Prostate gland (tissue), 2 donors: ENCODE measurements around the gene GBX1. TPM values are rescaled to one million over a fixed set of nuclear protein-coding genes. Genes with fewer than 3 reads are reported as not detected.

ENCODE experiments used
- DNase-seq: peaks from one replicate; pipeline ENCODE4 v3.0.0-alpha.2; 2019; ENCODE audit warnings: low spot score
- H3K27ac ChIP-seq, 2 donors: fragments of 200-600 bp; sonication (generic); 2 replicates each; pipeline ENCODE4 v1.5.1; 2017 to 2019
- H3K27me3 ChIP-seq: fragments of 200-600 bp; sonication (generic); replicated peaks from 2 replicates; pipeline ENCODE4 v1.5.1; 2019; ENCODE audit not compliant: insufficient read depth
- H3K36me3 ChIP-seq, 2 donors: fragments of 200-600 bp; sonication (generic); 1 replicate in 1 of 2; 2 replicates in 1 of 2; pipeline versions ENCODE4 v1.5.1 to v1.8.1; 2017 to 2019
- H3K4me1 ChIP-seq: fragments of 200-600 bp; sonication (generic); replicated peaks from 2 replicates; pipeline ENCODE4 v1.5.1; 2019
- H3K4me3 ChIP-seq, 2 donors: fragments of 200-600 bp; sonication (generic); 2 replicates each; pipeline ENCODE4 v1.5.1; 2017 to 2019
- H3K9me3 ChIP-seq: fragments of 200-600 bp; sonication (generic); 2 replicates; pipeline ENCODE4 v1.5.1; 2017
- POLR2A ChIP-seq: fragments of 450-650 bp; IDR thresholded peaks from one replicate; pipeline ENCODE4 v1.6.1; 2016; ENCODE audit warnings: antibody characterized with exemption, mild to moderate bottlenecking
- POLR2AphosphoS5 ChIP-seq: sonication (generic); formaldehyde crosslinking; IDR thresholded peaks from one replicate; pipeline ENCODE4 v1.6.1; 2017; ENCODE audit warnings: antibody characterized with exemption
- WGBS: methylation state at CpG from one replicate; pipeline ENCODE4 v1.1.5; 2018; 5-methylcytosine and 5-hydroxymethylcytosine counted together
- intact Hi-C: fragments of 100-400 bp; cut with DNase I; formaldehyde crosslinking; loops from one replicate; pipeline ENCODE4 v1.14.2; 2022
- total RNA-seq, 2 donors: library from RNA; depleted of rRNA; stranded (reverse); fragments of >200 nt; gene quantifications; one replicate each; pipeline ENCODE4 v1.1.0, GENCODE V29; 2016
- TF ChIP-seq, protein P1 (sequence below), 4 experiments: fragments of 200-600 bp in 2 of 4; fragments of 450-650 bp in 2 of 4; sonication (generic) in 2 of 4; IDR thresholded peaks; 1 replicate in 3 of 4; 2 replicates in 1 of 4; pipeline ENCODE4 v1.5.1; 2016 to 2019; ENCODE audit warnings: antibody characterized with exemption in 4 of 4, mild to moderate bottlenecking in 2 of 4, moderate library complexity in 2 of 4

GBX1 gene
- total RNA-seq, 2 donors from 2014 or later: not detected

DNA sequence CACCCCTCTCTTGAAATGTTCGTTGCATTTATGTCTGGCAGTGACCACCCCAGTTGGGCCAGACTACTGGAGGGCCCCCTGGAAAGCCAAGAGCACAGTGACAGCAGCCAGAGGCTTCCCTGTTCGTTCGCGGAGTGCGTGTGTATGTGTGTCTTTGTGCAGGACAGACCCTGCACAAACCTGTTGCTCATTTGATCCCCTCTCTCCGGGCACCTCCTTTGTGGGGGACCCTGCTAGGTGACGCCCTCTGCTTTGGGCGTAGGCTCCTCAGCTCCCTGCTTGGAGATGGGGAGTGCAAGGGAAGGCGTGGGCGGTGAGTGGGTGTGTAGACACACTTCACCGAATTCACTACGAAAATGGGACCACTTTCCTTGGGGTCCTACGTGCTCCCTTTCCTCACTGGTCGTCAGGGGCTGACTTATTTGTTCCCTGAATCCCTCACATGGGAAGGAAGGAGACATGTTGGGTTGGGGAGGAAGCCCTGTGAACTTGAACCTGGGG lies 42.5 kb downstream of the GBX1 start:
- peak overlapping the region in 1 of 2 donors; percentile 64 for H3K27ac ChIP-seq
- TF ChIP-seq POLR2A (no peak), POLR2AphosphoS5 (no peak)
- TF ChIP-seq, protein P1, sequence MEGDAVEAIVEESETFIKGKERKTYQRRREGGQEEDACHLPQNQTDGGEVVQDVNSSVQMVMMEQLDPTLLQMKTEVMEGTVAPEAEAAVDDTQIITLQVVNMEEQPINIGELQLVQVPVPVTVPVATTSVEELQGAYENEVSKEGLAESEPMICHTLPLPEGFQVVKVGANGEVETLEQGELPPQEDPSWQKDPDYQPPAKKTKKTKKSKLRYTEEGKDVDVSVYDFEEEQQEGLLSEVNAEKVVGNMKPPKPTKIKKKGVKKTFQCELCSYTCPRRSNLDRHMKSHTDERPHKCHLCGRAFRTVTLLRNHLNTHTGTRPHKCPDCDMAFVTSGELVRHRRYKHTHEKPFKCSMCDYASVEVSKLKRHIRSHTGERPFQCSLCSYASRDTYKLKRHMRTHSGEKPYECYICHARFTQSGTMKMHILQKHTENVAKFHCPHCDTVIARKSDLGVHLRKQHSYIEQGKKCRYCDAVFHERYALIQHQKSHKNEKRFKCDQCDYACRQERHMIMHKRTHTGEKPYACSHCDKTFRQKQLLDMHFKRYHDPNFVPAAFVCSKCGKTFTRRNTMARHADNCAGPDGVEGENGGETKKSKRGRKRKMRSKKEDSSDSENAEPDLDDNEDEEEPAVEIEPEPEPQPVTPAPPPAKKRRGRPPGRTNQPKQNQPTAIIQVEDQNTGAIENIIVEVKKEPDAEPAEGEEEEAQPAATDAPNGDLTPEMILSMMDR (IDR thresholded peaks at IDR 0.05): no peak
- peaks cover 4 to 38% of the 10 kb centered on the region in 2 donors for H3K36me3 ChIP-seq
- peak overlapping the region in 1 of 2 donors; percentile 40 for H3K4me3 ChIP-seq
- no peaks in the 10 kb centered on the region for H3K9me3 ChIP-seq
- 87% methylated on average over 14 of the region's 14 CpGs for WGBS
- peaks cover 7% of the 10 kb centered on the region for H3K4me1 ChIP-seq
- no peak for DNase-seq
- no peaks in the 10 kb centered on the region for H3K27me3 ChIP-seq
- intact Hi-C loops: loop anchor here (2.0 to 5.0 kb wide), 2 partner anchors 48 to 177 kb away; no protein-coding TSS in a partner anchor

DNA sequence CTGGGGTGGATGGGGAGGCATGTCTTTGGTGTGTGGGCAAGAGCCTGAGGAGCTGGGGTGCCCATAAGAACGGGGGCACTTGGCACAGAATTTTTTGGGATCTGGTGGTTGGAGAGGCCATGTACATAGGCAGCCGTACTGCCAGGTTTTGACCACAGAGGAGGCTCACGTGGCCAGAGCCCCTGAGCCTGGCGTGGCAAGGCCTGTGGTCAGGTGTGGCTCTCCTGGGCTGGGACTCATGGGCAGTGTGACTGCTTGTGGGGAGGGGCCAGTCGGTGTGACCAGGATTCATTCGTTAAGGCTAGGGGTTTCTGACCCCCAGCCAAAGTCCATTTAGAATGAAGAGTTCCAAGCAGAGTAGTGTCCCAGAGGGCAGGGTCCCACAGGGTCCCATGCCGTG lies 43.0 kb downstream of the GBX1 start:
- intact Hi-C loops: loop anchor here (2.0 to 5.0 kb wide), 2 partner anchors 48 to 178 kb away; no protein-coding TSS in a partner anchor
- Histone ChIP-seq H3K27ac (no peak overlapping the region), H3K4me3 (no peak overlapping the region), H3K4me1 (peaks cover 7% of the 10 kb centered on the region), H3K9me3 (no peaks in the 10 kb centered on the region), H3K36me3 (peaks cover 6 to 36% of the 10 kb centered on the region in 2 donors), H3K27me3 (no peaks in the 10 kb centered on the region)
- TF ChIP-seq POLR2AphosphoS5 (no peak), POLR2A (no peak)
- TF ChIP-seq, protein P1 (IDR thresholded peaks at IDR 0.05): no peak
- no peak for DNase-seq
- 87% methylated on average over 7 of the region's 7 CpGs for WGBS

DNA sequence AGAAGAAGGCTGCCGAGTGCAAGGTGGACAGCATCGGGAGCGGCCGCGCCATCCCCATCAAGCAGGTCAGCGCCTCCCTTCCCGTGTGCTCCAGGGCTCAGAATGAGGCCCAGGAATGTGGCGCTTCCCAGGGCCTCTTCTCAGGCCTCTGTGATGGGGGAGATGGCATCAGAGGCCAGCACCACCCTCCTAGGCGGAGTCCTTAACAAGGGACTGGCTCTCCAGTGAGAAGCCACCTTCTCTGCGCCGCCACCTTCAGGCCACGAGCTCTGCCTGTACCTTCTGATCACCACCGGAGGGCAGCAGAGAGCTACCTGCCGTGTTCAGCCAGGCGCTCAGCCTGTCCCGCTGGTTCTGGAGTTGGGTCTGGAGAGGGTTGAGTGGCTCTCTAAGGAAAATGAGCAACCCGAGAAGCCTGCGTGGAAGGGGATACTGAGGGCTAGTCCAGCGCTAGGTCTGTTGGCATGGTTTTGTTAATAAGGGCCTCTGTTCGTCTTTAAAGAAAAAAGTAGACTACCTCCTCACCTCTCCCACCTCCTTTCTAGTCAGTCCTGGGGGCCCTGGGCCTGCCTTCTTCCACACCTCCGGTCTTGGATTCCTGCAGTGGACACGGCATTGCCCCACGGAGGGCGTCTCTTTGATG lies 43.6 kb downstream of the GBX1 start:
- intact Hi-C loops: loop anchor here (2.0 to 5.0 kb wide), 2 partner anchors 49 to 178 kb away; no protein-coding TSS in a partner anchor
- H3K4me3 ChIP-seq: no peak overlapping the region
- TF ChIP-seq, protein P1 (IDR thresholded peaks at IDR 0.05): peak; percentile 96 to 99 (median 98)
- no peak for TF ChIP-seq POLR2A
- TF ChIP-seq POLR2AphosphoS5: peak; percentile 80
- H3K27me3 ChIP-seq: no peaks in the 10 kb centered on the region
- no peaks in the 10 kb centered on the region for H3K9me3 ChIP-seq
- peaks cover 6 to 32% of the 10 kb centered on the region in 2 donors for H3K36me3 ChIP-seq
- DNase-seq: peak; percentile 91
- WGBS: 34% methylated on average over 24 of the region's 24 CpGs
- peaks cover 7% of the 10 kb centered on the region for H3K4me1 ChIP-seq
- no peak overlapping the region for H3K27ac ChIP-seq

DNA sequence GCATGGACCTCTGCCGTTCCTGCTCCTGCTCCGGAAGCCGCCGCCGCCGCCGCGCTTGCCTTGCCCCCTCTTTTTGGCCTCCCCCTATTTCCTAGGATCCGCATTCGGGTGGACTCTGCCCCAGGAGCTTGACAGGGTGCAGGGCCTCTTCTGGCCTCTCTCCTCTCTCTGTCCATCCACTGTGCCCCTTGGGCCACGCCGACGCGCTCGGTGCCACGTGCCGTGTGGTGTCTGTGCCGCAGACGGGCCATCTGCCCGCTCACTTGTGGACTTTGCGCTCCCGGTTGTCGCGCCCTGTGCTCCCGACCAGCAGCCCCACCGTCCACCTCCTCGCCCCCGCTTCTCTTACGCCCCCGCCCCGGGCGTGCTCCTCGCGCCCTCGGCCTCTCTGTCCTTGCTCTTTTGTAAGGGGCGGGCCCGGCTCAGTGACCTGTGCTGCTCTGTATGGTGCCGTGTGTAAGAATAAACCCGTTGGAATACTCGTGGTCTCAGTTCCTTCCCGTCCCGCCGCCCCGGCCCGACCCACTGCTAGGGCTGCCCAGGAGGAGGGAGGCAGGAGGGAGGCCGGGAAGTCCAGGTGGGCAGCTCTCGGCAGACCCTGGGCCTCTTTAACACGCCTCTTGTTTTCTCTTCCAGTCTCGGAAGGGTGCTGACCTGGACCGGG lies 44.2 kb downstream of the GBX1 start:
- no peak overlapping the region for H3K4me3 ChIP-seq
- intact Hi-C loops: loop anchor here (5.0 kb wide), 1 partner anchor 179 kb away; no protein-coding TSS in a partner anchor
- DNase-seq: no peak

More for the DNA sequence above, 44.2 kb downstream of the GBX1 start:
- TF ChIP-seq POLR2A: no peak
- no peak for TF ChIP-seq POLR2AphosphoS5
- TF ChIP-seq, protein P1 (IDR thresholded peaks at IDR 0.05): no peak
- Histone ChIP-seq H3K27me3 (no peaks in the 10 kb centered on the region), H3K36me3 (peaks cover 10 to 27% of the 10 kb centered on the region in 2 donors), H3K27ac (no peak overlapping the region), H3K9me3 (no peaks in the 10 kb centered on the region), H3K4me1 (peaks cover 7% of the 10 kb centered on the region)
- WGBS: 89% methylated on average over 50 of the region's 50 CpGs
